ENCODE results near the gene AAMDC. TPM values are rescaled to one million over a fixed set of nuclear protein-coding genes. Genes with fewer than 3 reads are reported as not detected.

Gene AAMDC
- total RNA-seq, 2 donors from 2014 or later: 103 to 113 TPM

GRCh38 chr11:77779935-77780334, 41.0 kb upstream of the AAMDC start:
- H3K9me3 ChIP-seq: no peaks in the 10 kb centered on the region
- DNase-seq (ENCODE audit: low spot score): no peak
- no peaks in the 10 kb centered on the region for H3K36me3 ChIP-seq
- no peak overlapping the region for H3K27ac ChIP-seq
- no peak for TF ChIP-seq CTCF (IDR thresholded peaks at IDR 0.05)
- no peak overlapping the region for H3K4me3 ChIP-seq
- no peaks in the 10 kb centered on the region for H3K27me3 ChIP-seq
- peaks cover 0 to 16% of the 10 kb centered on the region in 2 donors for H3K4me1 ChIP-seq

GRCh38 chr11:77783025-77783424, 37.9 kb upstream of the AAMDC start:
- no peaks in the 10 kb centered on the region for H3K27me3 ChIP-seq
- H3K27ac ChIP-seq: no peak overlapping the region
- no peak overlapping the region for H3K4me3 ChIP-seq
- no peaks in the 10 kb centered on the region for H3K36me3 ChIP-seq
- H3K4me1 ChIP-seq: peaks cover 0 to 11% of the 10 kb centered on the region in 2 donors
- TF ChIP-seq CTCF (IDR thresholded peaks at IDR 0.05): no peak
- no peak for DNase-seq (ENCODE audit: low spot score)
- no peaks in the 10 kb centered on the region for H3K9me3 ChIP-seq

- H3K4me3 ChIP-seq: no peak overlapping the region
- H3K27ac ChIP-seq: no peak overlapping the region
- TF ChIP-seq CTCF (IDR thresholded peaks at IDR 0.05): no peak
- no peak for DNase-seq (ENCODE audit: low spot score)
- H3K9me3 ChIP-seq: no peaks in the 10 kb centered on the region
- no peaks in the 10 kb centered on the region for H3K27me3 ChIP-seq
- H3K36me3 ChIP-seq: no peaks in the 10 kb centered on the region
- peaks cover 0 to 6% of the 10 kb centered on the region in 2 donors for H3K4me1 ChIP-seq
These were observed 36.4 kb upstream of the AAMDC start for GRCh38 chr11:77784572-77784971.

- no peaks in the 10 kb centered on the region for H3K9me3 ChIP-seq
- DNase-seq (ENCODE audit: low spot score): no peak
- no peak overlapping the region for H3K27ac ChIP-seq
- peaks cover 0 to 4% of the 10 kb centered on the region in 2 donors for H3K4me1 ChIP-seq
- H3K4me3 ChIP-seq: no peak overlapping the region
- H3K27me3 ChIP-seq: no peaks in the 10 kb centered on the region
- H3K36me3 ChIP-seq: no peaks in the 10 kb centered on the region
- TF ChIP-seq CTCF (IDR thresholded peaks at IDR 0.05): no peak
These were observed 31.7 kb upstream of the AAMDC start for GRCh38 chr11:77789061-77789730.

- TF ChIP-seq CTCF (IDR thresholded peaks at IDR 0.05): no peak
- no peaks in the 10 kb centered on the region for H3K9me3 ChIP-seq
- no peaks in the 10 kb centered on the region for H3K36me3 ChIP-seq
- H3K4me1 ChIP-seq: peaks cover 0 to 4% of the 10 kb centered on the region in 2 donors
- H3K27ac ChIP-seq: no peak overlapping the region
- H3K27me3 ChIP-seq: no peaks in the 10 kb centered on the region
- DNase-seq (ENCODE audit: low spot score): no peak
- H3K4me3 ChIP-seq: no peak overlapping the region
These were observed 31.0 kb upstream of the AAMDC start for GRCh38 chr11:77789731-77790476.

Measured in right atrium auricular region (tissue), 2 donors.